ENCODE data around the gene SULT4A1. TPM values are rescaled to one million over a fixed set of nuclear protein-coding genes. Genes with fewer than 3 reads are reported as not detected.
A peak's percentile ranks its signal among the peaks of the same experiment; 100 is the strongest.

Gene SULT4A1
- total RNA-seq, 2 donors from 2014 or later: 0.26 TPM; not detected in 1

- ATAC-seq: no peak
- Histone ChIP-seq H3K27ac (no peak overlapping the region), H3K4me3 (no peak overlapping the region), H3K4me1 (peaks cover 7% of the 10 kb centered on the region), H3K9me3 (no peaks in the 10 kb centered on the region), H3K27me3 (no peaks in the 10 kb centered on the region), H3K36me3 (replicated peaks in 1 of 2; ENCODE audit: insufficient read depth in 1 of 2, low read depth in 2 of 2) (no peaks in the 10 kb centered on the region)
- no peak for TF ChIP-seq POLR2A (IDR thresholded peaks at IDR 0.05)
- TF ChIP-seq, protein P1, sequence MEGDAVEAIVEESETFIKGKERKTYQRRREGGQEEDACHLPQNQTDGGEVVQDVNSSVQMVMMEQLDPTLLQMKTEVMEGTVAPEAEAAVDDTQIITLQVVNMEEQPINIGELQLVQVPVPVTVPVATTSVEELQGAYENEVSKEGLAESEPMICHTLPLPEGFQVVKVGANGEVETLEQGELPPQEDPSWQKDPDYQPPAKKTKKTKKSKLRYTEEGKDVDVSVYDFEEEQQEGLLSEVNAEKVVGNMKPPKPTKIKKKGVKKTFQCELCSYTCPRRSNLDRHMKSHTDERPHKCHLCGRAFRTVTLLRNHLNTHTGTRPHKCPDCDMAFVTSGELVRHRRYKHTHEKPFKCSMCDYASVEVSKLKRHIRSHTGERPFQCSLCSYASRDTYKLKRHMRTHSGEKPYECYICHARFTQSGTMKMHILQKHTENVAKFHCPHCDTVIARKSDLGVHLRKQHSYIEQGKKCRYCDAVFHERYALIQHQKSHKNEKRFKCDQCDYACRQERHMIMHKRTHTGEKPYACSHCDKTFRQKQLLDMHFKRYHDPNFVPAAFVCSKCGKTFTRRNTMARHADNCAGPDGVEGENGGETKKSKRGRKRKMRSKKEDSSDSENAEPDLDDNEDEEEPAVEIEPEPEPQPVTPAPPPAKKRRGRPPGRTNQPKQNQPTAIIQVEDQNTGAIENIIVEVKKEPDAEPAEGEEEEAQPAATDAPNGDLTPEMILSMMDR (IDR thresholded peaks at IDR 0.05): no peak
- whole genome bisulfite sequencing, 2 donors: 45 to 46% methylated on average over 11 to 13 of the region's 13 CpGs
- no peak for DNase-seq
- intact Hi-C loops (cut with DNase I): no loop called here
These were observed 11.0 kb downstream of the SULT4A1 start for GRCh38 chr22:43851058-43851978.

GRCh38 chr22:43850529-43850928 lies 11.8 kb downstream of the SULT4A1 start:
- H3K27me3 ChIP-seq: no peaks in the 10 kb centered on the region
- ATAC-seq: no peak
- H3K4me1 ChIP-seq: peaks cover 7% of the 10 kb centered on the region

GRCh38 chr22:43849731-43850130 lies 12.6 kb downstream of the SULT4A1 start:
- 65 to 72% methylated on average over 10 to 13 of the region's 13 CpGs for WGBS, 2 donors
- ATAC-seq: no peak
- Histone ChIP-seq H3K27ac (no peak overlapping the region), H3K4me3 (no peak overlapping the region), H3K27me3 (no peaks in the 10 kb centered on the region), H3K4me1 (peaks cover 7% of the 10 kb centered on the region), H3K36me3 (replicated peaks in 1 of 2; ENCODE audit: insufficient read depth in 1 of 2, low read depth in 2 of 2) (no peaks in the 10 kb centered on the region), H3K9me3 (no peaks in the 10 kb centered on the region)
- TF ChIP-seq, protein P1 (IDR thresholded peaks at IDR 0.05): no peak
- no peak for TF ChIP-seq POLR2A (IDR thresholded peaks at IDR 0.05)
- intact Hi-C loops (cut with DNase I): no loop called here
- DNase-seq: no peak

More at GRCh38 chr22:43850529-43850928, 11.8 kb downstream of the SULT4A1 start:
- no peaks in the 10 kb centered on the region for H3K36me3 ChIP-seq (replicated peaks in 1 of 2; ENCODE audit: insufficient read depth in 1 of 2, low read depth in 2 of 2)
- no peak for DNase-seq
- H3K4me3 ChIP-seq: no peak overlapping the region
- intact Hi-C loops (cut with DNase I): no loop called here
- no peak for TF ChIP-seq POLR2A (IDR thresholded peaks at IDR 0.05)
- TF ChIP-seq, protein P1 (IDR thresholded peaks at IDR 0.05): no peak
- 54 to 55% methylated on average over 12 of the region's 12 CpGs for WGBS, 2 donors
- no peaks in the 10 kb centered on the region for H3K9me3 ChIP-seq
- H3K27ac ChIP-seq: no peak overlapping the region

GRCh38 chr22:43848366-43849171 lies 13.7 kb downstream of the SULT4A1 start:
- Histone ChIP-seq H3K27me3 (no peaks in the 10 kb centered on the region), H3K27ac (no peak overlapping the region), H3K4me1 (peaks cover 7% of the 10 kb centered on the region), H3K36me3 (replicated peaks in 1 of 2; ENCODE audit: insufficient read depth in 1 of 2, low read depth in 2 of 2) (no peaks in the 10 kb centered on the region), H3K9me3 (no peaks in the 10 kb centered on the region), H3K4me3 (no peak overlapping the region)
- DNase-seq: peak; percentile 29 to 55 (median 42)
- TF ChIP-seq, protein P1 (IDR thresholded peaks at IDR 0.05): peak; percentile 4 to 46 (median 37)
- no peak for TF ChIP-seq POLR2A (IDR thresholded peaks at IDR 0.05)
- 28 to 42% methylated on average over 9 to 16 of the region's 16 CpGs for WGBS, 2 donors
- no peak for ATAC-seq
- intact Hi-C loops (cut with DNase I): no loop called here

Measured in body of pancreas (tissue), 4 donors.